Body of pancreas (tissue), 4 donors: ENCODE results near the gene RBM20. TPM values are rescaled to one million over a fixed set of nuclear protein-coding genes. Genes with fewer than 3 reads are reported as not detected.

Source experiments
- ATAC-seq: fragments of 150-250 bp; one replicate; pipeline ENCODE4 v1.9.1; 2016
- DNase-seq, 4 donors: peaks; one replicate each; pipeline ENCODE4 v3.0.0-alpha.2; 2019
- H3K27ac ChIP-seq, 4 donors: fragments of 200-600 bp; sonication (generic); 1 replicate in 3 of 4; 2 replicates in 1 of 4; pipeline versions ENCODE4 v1.5.1 to v1.6.1; 2016 to 2019; ENCODE audit warnings: mild to moderate bottlenecking in 1 of 4, mixed read lengths in 1 of 4, moderate library complexity in 1 of 4
- H3K27me3 ChIP-seq, 2 donors: fragments of 200-600 bp; sonication (generic); one replicate each; pipeline ENCODE4 v1.6.0; 2016; ENCODE audit warnings: mild to moderate bottlenecking in 1 of 2
- H3K36me3 ChIP-seq, 2 donors: fragments of 200-600 bp; sonication (generic); replicated peaks in 1 of 2; 2 replicates each; pipeline ENCODE4 v1.5.1; 2016; ENCODE audit warnings: low read depth in 2 of 2; ENCODE audit not compliant: insufficient read depth in 1 of 2
- H3K4me1 ChIP-seq: fragments of 200-600 bp; sonication (generic); one replicate; pipeline ENCODE4 v1.6.0; 2016
- H3K4me3 ChIP-seq, 2 donors: fragments of 200-600 bp; sonication (generic); 1 replicate in 1 of 2; 2 replicates in 1 of 2; pipeline ENCODE4 v1.5.1; 2016 to 2019
- H3K9me3 ChIP-seq, 3 donors: fragments of 200-600 bp; sonication (generic); 1 replicate in 2 of 3; 2 replicates in 1 of 3; pipeline ENCODE4 v1.5.1; 2016
- POLR2A ChIP-seq, 3 donors: fragments of 450-650 bp; IDR thresholded peaks; one replicate each; pipeline ENCODE4 v1.6.1; 2016; ENCODE audit warnings: antibody characterized with exemption in 3 of 3, mild to moderate bottlenecking in 2 of 3
- WGBS, 2 donors: methylation state at CpG; one replicate each; pipeline ENCODE4 v1.1.5; 2017; 5-methylcytosine and 5-hydroxymethylcytosine counted together
- intact Hi-C: fragments of 100-400 bp; cut with DNase I; formaldehyde crosslinking; loops from one replicate; pipeline ENCODE4 v1.15.1; 2023
- total RNA-seq, 2 donors: library from RNA; depleted of rRNA; stranded (reverse); fragments of >200 nt; gene quantifications; one replicate each; pipeline ENCODE4 v1.1.0, GENCODE V29; 2016
- TF ChIP-seq, protein P1 (sequence below), 7 experiments: fragments of 450-650 bp in 4 of 7; fragments of 200-600 bp in 3 of 7; sonication (generic) in 3 of 7; IDR thresholded peaks; one replicate each; pipeline ENCODE4 v1.5.1; 2016 to 2019; ENCODE audit warnings: antibody characterized with exemption in 7 of 7

The RBM20 gene
- total RNA-seq: 10 to 100 TPM; 14.5 to 39.4 TPM

DNA sequence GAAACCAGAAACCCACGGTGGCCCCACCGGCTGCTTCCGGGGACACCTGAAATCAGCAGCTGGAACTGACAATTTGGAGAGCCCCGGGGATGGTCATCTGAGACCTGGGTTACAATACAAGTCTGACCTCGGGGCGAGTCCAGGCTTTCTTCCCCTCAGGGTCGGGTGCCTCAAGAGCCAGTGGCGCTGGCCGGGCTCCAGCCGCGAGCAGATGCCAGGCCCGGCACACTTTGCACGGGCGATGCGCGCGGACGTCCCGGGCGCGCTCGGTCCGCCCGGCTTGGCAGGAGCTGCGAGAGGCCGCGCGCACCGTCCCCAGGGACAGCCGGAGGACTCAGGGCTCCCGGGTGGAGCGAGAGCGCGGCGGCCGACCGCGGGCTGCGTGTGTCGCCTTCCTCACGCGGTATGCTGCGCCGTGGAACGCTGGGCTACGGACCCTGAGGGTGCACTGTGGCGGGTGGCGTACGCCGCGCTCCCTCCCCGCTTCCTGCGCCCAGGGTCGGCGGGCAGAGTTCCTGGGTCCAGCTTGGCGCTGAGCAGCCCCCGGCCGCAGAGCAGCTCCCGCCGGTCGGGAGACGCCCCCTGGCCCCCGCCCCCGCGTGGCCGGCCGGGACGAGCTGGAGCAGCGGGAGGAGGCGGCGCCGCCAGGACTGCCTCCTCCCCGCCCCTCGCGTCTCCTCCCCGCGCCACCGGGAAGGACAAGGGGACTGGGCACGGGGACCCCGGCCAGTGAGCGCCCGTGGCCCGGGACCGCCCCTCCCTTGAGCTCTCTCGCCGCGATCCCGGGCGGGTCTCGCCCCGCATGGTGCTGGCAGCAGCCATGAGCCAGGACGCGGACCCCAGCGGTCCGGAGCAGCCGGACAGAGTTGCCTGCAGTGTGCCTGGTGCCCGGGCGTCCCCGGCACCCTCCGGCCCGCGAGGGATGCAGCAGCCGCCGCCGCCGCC, at the start of gene RBM20:
RBM20 (plus strand) TSS at position 684 of the 945 bp plus-strand sequence; CDS start at position 803, 119 bp downstream.
- Histone ChIP-seq H3K9me3 (no peaks in the 10 kb centered on the region), H3K4me3 (peak within 1 kb of the TSS in 1 of 2 donors; percentile 23), H3K36me3 (no peaks in the 10 kb centered on the region), H3K27me3 (peaks cover 4 to 6% of the 10 kb centered on the region in 2 donors), H3K4me1 (peaks cover 18% of the 10 kb centered on the region), H3K27ac (no peak within 1 kb of the TSS)
- 0 to 1% methylated on average over 6 to 90 of the region's 106 CpGs for WGBS, 2 donors
- intact Hi-C loops: no loop called here
- TF ChIP-seq, protein P1, sequence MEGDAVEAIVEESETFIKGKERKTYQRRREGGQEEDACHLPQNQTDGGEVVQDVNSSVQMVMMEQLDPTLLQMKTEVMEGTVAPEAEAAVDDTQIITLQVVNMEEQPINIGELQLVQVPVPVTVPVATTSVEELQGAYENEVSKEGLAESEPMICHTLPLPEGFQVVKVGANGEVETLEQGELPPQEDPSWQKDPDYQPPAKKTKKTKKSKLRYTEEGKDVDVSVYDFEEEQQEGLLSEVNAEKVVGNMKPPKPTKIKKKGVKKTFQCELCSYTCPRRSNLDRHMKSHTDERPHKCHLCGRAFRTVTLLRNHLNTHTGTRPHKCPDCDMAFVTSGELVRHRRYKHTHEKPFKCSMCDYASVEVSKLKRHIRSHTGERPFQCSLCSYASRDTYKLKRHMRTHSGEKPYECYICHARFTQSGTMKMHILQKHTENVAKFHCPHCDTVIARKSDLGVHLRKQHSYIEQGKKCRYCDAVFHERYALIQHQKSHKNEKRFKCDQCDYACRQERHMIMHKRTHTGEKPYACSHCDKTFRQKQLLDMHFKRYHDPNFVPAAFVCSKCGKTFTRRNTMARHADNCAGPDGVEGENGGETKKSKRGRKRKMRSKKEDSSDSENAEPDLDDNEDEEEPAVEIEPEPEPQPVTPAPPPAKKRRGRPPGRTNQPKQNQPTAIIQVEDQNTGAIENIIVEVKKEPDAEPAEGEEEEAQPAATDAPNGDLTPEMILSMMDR (IDR thresholded peaks at IDR 0.05): no peak
- no peak for TF ChIP-seq POLR2A (IDR thresholded peaks at IDR 0.05)
- peak; percentile 56 for ATAC-seq
- peak; percentile 15 to 52 (median 22) for DNase-seq

DNA sequence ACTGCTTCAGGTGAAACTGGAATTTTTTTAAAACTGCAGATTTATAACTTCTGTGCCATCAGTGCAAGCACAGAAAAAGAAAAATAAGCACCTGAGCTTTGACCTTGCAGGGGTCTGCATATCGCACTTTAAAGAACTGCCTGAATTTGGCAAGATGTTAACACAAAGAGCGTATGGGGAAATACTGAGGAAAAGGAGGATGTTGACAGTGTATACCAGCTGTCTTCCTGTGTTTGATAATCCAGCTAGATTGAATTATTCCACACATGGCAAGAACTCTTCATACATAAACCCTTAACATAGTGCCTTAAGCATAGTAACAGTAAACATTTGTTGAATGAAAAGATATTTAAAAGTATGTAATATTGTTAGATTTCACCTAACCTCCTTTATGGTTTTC, 46.7 kb upstream of the RBM20 start:
- H3K36me3 ChIP-seq: peaks cover 0 to 30% of the 10 kb centered on the region in 2 donors
- intact Hi-C loops: no loop called here
- no peak for ATAC-seq

GRCh38 chr10:110600487-110601101, 43.5 kb upstream of the RBM20 start:
- H3K4me3 ChIP-seq: no peak overlapping the region
- no peaks in the 10 kb centered on the region for H3K27me3 ChIP-seq
- DNase-seq (peak in 3 of 4 donors; percentile 23 to 45 (median 24)), ATAC-seq (no peak)
- intact Hi-C loops: no loop called here
- no peaks in the 10 kb centered on the region for H3K4me1 ChIP-seq
- TF ChIP-seq, protein P1 (IDR thresholded peaks at IDR 0.05): peak in 5 of 7 experiments; percentile 37 to 43 (median 40)
- TF ChIP-seq POLR2A (IDR thresholded peaks at IDR 0.05): no peak
- H3K36me3 ChIP-seq: peaks cover 0 to 28% of the 10 kb centered on the region in 2 donors
- no peaks in the 10 kb centered on the region for H3K9me3 ChIP-seq
- 48 to 65% methylated on average over 2 of the region's 2 CpGs for WGBS, 2 donors
- no peak overlapping the region for H3K27ac ChIP-seq

More for the DNA sequence above, 46.7 kb upstream of the RBM20 start:
- no peaks in the 10 kb centered on the region for H3K9me3 ChIP-seq
- H3K27me3 ChIP-seq: no peaks in the 10 kb centered on the region
- WGBS, 2 donors: 71 to 94% methylated on average over 2 of the region's 2 CpGs
- H3K4me1 ChIP-seq: no peaks in the 10 kb centered on the region
- H3K27ac ChIP-seq: no peak overlapping the region
- no peak overlapping the region for H3K4me3 ChIP-seq
- DNase-seq: no peak
- TF ChIP-seq POLR2A (IDR thresholded peaks at IDR 0.05): no peak
- TF ChIP-seq, protein P1 (IDR thresholded peaks at IDR 0.05): no peak

DNA sequence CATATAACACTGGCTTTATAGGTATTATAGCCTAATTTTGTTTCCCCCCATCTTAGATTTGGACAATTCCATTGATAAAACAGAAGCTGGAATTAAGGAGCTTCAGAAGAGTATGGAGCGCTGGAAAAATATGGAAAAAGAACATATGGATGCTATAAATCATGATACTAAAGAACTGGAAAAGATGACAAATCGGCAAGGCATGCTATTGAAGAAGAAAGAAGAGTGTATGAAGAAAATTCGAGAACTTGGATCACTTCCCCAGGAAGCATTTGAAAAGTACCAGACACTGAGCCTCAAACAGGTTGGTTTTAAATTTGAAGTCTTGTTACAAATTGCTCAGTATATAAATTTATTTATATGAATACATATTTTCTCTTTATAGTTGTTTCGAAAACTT, 42.6 kb upstream of the RBM20 start:
- DNase-seq (no peak), ATAC-seq (no peak)
- H3K36me3 ChIP-seq: peaks cover 0 to 34% of the 10 kb centered on the region in 2 donors
- no peaks in the 10 kb centered on the region for H3K27me3 ChIP-seq
- no peaks in the 10 kb centered on the region for H3K4me1 ChIP-seq
- no peak overlapping the region for H3K27ac ChIP-seq
- WGBS, 2 donors: 83 to 90% methylated on average over 4 of the region's 4 CpGs
- TF ChIP-seq, protein P1 (IDR thresholded peaks at IDR 0.05): no peak
- TF ChIP-seq POLR2A (IDR thresholded peaks at IDR 0.05): no peak
- no peaks in the 10 kb centered on the region for H3K9me3 ChIP-seq
- intact Hi-C loops: no loop called here
- no peak overlapping the region for H3K4me3 ChIP-seq
